SK-N-SH treated with all-trans-retinoic acid at 6 μM for 48 hours (cell line): Measurements from ENCODE around the gene LCLAT1.

ENCODE experiments used
- OSR1 ChIP-seq: fragments of 250-450 bp; sonication (Bioruptor Pico); IDR thresholded peaks from 2 replicates; pipeline ENCODE4 v1.8.0; 2022; ENCODE audit warnings: moderate library complexity, mild to moderate bottlenecking, inconsistent platforms
- ZFP30 ChIP-seq: fragments of 450-650 bp; formaldehyde crosslinking; IDR thresholded peaks from 2 replicates; pipeline ENCODE4 v1.5.0; 2022; ENCODE audit warnings: mild to moderate bottlenecking, moderate library complexity

- no peak for TF ChIP-seq OSR1 (CRISPR knock-in tag)
- TF ChIP-seq ZFP30 (CRISPR knock-in tag) = no peak
Observed at GRCh38 chr2:30647752-30648457, 200.9 kb downstream of the LCLAT1 start.
